ENCODE results near the gene PIP5K1A.
A peak's percentile ranks its signal among the peaks of the same experiment; 100 is the strongest.
"Not testable (repeated sequence)": the region's sequence is repeated elsewhere in the genome, so short reads cannot be mapped to it uniquely, and the experiment has no call there.

PIP5K1A gene

GRCh38 chr1:151192047-151192446 is 6.3 kb upstream of the PIP5K1A start:
- DNase-seq: no peak

- DNase-seq: no peak
Observed at GRCh38 chr1:151193304-151193703, 5.0 kb upstream of the PIP5K1A start.

- no peak for DNase-seq
Observed at GRCh38 chr1:151193856-151194255, 4.5 kb upstream of the PIP5K1A start.

- DNase-seq: not testable (repeated sequence)
Observed at GRCh38 chr1:151194894-151195594, 3.3 kb upstream of the PIP5K1A start.

GRCh38 chr1:151196292-151196800 is 2.0 kb upstream of the PIP5K1A start:
- peak; percentile 52 for DNase-seq

- no peak for DNase-seq
Observed at GRCh38 chr1:151197863-151198253, 494 bp upstream of the PIP5K1A start.

- DNase-seq: peak; percentile 15
Observed at GRCh38 chr1:151199873-151200581, 1.7 kb downstream of the PIP5K1A start.

- not testable (repeated sequence) for DNase-seq
Observed at GRCh38 chr1:151205381-151205965, 7.1 kb downstream of the PIP5K1A start.

- no peak for DNase-seq
Observed at GRCh38 chr1:151210830-151211229, 12.5 kb downstream of the PIP5K1A start.

GRCh38 chr1:151211972-151212705 is 13.8 kb downstream of the PIP5K1A start:
- no peak for DNase-seq

GRCh38 chr1:151213560-151213959 is 15.2 kb downstream of the PIP5K1A start:
- DNase-seq: no peak

- DNase-seq: no peak
Observed at GRCh38 chr1:151221616-151222015, 23.3 kb downstream of the PIP5K1A start.

GRCh38 chr1:151222130-151222529 is 23.8 kb downstream of the PIP5K1A start:
- no peak for DNase-seq

GRCh38 chr1:151235235-151235634 is 36.9 kb downstream of the PIP5K1A start:
- DNase-seq: no peak

- DNase-seq: no peak
Observed at GRCh38 chr1:151237678-151238466, 39.5 kb downstream of the PIP5K1A start.

- no peak for DNase-seq
Observed at GRCh38 chr1:151238467-151238739, 40.1 kb downstream of the PIP5K1A start.

- DNase-seq: no peak
Observed at GRCh38 chr1:151242442-151242841, 44.1 kb downstream of the PIP5K1A start.

- no peak for DNase-seq
Observed at GRCh38 chr1:151243683-151244216, 45.4 kb downstream of the PIP5K1A start.

GRCh38 chr1:151246786-151247185 is 48.4 kb downstream of the PIP5K1A start:
- no peak for DNase-seq

- DNase-seq: peak; percentile 66
Observed at GRCh38 chr1:151251656-151252470, 53.5 kb downstream of the PIP5K1A start.
